GM21786 (cell line): ENCODE results near the gene HSF4.
"Not testable (repeated sequence)": the region's sequence is repeated elsewhere in the genome, so short reads cannot be mapped to it uniquely, and the experiment has no call there.

Source experiments
- ATAC-seq: cut with Tn5 transposase; IDR thresholded peaks from one replicate; pipeline ENCODE4 v1.9.1; 2021; ENCODE audit not compliant: unreplicated experiment

HSF4 gene, protein sequence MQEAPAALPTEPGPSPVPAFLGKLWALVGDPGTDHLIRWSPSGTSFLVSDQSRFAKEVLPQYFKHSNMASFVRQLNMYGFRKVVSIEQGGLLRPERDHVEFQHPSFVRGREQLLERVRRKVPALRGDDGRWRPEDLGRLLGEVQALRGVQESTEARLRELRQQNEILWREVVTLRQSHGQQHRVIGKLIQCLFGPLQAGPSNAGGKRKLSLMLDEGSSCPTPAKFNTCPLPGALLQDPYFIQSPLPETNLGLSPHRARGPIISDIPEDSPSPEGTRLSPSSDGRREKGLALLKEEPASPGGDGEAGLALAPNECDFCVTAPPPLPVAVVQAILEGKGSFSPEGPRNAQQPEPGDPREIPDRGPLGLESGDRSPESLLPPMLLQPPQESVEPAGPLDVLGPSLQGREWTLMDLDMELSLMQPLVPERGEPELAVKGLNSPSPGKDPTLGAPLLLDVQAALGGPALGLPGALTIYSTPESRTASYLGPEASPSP

DNA sequence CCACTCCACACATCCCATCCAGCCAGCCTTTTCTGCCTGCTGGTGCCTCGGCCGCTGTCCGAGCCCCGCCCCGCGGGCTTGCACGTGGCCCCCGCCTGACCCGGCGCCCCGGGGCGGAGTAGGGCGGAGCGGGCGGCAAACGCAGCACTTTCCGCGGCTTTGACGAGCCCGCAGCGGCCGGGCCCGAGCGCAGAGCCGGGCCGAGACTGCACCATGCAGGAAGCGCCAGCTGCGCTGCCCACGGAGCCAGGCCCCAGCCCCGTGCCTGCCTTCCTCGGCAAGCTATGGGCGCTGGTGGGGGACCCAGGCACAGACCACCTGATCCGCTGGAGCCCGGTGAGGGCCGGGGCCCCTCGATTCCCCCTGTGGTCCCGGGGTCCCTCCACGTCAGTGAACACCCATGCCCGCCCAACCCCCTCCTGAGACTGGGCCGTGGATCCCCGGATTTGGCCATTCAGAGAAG lies at the start of gene HSF4:
HSF4 (plus strand) TSS at position 147 of the 463 bp plus-strand sequence; CDS start at position 214, 67 bp downstream.
- ATAC-seq: no peak

DNA sequence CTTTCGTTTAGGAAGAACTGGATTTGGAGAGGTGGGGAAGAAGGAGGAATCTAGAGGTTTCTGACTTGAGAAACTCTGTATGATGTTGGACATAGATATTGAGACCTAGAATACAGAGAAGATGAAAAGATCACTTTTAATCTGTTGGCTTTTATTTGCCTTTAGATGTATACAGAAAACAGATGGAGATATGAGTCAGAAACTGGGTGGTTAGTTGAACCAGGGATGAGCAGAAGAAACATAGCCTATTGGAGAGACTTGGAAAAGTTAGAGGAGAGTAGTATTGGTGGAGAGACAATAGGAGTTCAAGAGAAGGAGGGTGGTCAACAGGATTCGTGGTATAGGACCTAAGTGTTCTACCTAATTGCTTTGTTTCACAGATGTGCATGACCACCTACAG lies 49.8 kb upstream of the HSF4 start:
- ATAC-seq: no peak

DNA sequence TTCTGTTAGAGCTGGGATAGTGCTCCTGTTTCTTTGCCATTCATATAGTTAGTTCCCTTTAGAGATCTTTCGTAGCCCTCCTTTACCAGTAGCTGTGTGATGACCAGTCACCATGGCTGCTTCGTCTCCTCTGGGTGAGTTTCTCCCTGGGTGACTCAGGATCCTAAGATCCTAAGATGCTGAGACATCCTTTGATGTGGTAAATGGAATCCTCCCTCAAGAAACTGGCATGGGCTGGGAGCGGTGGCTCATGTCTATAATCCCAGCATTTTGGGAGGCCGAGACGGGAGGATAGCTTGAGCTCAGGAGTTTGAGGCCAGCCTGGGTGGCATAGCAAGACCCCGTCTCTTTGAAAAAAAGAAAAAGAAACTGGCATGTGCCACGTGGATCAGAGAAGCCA lies 48.9 kb upstream of the HSF4 start:
- ATAC-seq: no peak

DNA sequence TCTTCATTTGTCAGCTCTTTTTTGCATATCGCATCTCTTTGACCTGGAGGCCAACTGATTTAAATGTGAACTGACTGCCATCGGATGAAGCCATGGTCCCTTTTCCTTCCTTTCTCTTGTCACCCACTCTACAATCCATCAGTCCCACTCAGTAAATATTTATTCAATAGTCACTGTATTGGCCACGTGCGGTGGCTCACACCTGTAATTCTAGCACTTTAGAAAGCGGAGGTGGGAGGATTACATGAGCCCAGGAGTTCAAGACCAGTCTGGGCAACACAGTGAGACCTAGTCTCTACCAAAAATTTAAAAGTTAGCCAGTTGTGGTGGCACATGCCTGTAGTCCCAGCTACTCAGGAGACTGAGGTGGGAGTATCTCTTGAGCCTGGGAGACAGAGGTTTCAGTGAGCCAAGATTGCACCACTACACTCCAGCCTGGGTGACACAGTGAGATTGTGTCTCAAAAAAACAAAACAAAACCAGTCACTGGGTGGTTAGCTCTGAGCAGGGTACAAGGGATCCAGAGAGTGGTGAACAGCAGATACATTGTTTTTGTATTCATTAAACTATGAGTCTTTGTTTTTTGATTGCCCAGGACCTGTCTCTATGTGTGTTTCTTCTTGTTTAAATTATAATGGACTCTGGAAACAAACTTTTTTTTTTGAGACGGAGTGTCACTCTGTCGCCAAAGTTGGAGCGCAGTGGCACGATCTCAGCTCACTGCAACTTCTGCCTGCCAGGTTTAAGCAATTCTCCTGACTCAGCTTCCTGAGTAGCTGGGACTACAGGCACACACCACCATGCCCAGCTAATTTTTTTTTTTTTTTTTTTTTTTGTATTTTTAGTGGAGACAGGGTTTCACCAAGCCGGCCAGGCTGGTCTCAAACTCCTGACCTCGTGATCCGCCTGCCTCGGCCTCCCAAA lies 47.9 kb upstream of the HSF4 start:
- ATAC-seq: no peak

DNA sequence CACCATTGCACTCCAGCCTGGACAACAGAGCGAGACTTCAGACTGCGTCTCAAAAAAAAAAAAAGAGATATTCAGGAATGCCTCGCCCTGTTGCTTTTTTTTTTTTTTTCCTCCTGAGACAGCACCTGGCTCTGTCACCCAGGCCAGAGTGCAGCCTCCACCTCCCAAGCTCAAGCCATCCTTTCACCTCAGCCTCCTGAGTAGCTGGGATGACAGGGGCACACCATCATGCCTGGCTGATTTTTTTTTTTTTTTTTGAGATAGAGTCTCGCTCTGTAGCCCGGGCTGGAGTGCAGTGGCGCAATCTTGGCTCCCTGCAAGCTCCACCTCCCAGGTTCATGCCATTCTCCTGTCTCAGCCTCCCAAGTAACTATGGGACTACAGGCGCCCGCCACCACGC lies 46.8 kb upstream of the HSF4 start:
- no peak for ATAC-seq

DNA sequence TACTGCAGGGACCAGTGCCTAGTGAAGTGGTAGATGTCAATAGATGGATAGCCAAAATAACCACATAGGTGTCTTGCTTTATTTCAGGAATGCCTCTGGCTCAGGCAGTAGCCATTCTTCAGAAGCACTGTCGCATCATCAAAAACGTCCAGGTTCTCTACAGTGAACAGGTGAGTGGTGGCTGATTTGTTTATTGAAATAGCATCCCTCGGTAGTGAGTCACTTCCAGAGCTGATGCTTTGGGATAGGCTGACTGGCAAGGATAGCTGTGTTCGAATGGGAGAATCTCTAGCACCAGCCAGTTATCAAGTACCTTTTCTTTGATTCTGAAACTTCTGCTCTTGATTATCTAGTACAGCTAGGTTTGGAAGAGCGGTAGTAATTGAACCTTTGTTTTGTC lies 44.5 kb upstream of the HSF4 start:
- ATAC-seq: no peak

DNA sequence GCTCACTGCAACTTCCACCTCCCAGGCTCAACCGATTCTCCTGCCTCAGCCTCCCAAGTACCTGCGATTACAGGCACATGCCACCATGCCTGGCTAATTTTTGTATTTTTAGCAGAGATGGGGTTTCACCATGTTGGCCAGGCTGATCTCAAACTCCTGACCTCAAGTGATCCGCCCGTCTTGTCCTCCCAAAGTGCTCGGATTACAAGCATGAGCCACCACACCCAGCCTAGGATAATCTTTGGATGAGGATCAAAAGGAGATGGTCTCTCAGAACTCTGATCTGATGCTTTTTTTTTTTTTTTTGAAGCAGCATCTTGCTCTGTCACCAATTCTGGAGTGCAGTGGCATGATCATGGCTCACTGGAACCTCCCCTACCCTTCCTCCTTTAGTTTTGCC lies 41.7 kb upstream of the HSF4 start:
- ATAC-seq: not testable (repeated sequence)

DNA sequence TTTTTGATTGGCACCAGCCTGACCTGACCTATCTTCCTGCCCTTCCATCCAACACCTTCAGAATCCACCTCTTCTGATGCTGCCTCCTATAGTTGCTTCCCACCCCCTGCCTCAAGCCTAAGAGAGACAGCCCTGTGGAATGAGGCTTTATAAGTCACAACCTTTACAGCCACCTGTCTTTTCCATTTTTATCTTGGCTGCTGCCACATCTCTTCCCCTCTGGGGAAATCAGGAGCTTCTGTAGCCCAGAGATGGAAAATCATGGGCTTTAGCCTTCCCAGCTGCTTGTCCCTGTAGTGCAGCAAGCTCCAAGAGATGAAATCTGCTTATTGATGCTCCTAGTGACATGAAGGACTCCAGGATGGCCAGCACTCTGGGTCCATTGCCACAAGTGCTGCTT lies 36.1 kb upstream of the HSF4 start:
- ATAC-seq: no peak

DNA sequence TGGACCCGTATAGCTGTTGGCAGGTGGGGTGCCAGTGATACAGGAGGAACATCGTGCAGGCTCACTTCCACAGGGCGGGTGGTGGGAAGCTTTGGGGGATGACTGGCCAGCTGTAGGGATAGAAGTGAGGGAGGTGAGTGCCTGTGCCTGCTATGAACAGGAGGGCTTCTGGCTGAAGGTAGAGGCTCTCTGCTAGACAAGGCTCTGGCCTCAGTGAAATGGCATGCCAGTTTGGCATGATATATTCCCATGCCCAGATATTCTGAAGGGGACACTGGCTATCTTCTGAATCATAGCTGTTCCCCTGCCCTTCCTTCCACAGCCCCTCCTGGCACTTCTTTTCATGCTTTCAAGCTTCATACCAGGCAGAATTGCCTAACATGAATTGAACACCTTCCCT lies 35.7 kb upstream of the HSF4 start:
- ATAC-seq: no peak

DNA sequence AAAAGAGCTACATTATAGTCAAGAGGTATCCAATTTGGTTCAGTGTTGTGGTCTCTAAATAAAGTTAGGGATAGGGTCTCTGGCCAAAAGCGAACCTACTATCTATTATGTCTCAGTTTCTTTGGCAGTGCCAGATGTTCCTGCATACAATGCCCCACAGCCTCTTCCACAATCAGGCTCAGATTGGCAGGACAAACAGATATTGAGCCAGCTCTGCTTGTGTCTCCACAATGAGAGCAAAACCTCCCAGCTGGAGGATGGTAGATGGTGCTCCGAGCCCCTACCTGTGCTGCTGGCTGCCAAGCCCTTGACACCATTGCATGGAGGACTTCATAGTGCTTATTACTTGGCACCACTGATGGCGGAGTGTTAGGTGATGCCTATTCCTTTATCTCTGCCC lies 35.1 kb upstream of the HSF4 start:
- no peak for ATAC-seq

DNA sequence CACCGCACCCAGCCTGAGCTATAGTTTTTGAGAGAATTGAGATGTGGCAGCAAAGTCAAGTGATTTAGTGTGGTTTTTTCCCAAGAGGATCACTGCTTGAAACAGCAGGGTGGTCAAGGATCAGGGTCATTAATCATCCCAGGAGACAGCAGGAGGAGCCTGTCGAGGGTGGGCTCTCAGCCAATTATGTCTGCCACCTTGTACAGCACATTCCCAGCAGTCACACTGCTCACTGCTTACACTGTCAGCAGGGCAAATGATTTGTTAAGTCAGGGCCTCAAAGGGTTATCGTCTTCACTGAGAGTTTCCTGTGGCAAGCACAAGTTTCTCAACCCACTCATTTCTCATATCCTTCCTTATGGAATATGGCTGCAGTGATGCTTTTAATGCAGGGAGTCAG lies 26.9 kb upstream of the HSF4 start:
- ATAC-seq: no peak

DNA sequence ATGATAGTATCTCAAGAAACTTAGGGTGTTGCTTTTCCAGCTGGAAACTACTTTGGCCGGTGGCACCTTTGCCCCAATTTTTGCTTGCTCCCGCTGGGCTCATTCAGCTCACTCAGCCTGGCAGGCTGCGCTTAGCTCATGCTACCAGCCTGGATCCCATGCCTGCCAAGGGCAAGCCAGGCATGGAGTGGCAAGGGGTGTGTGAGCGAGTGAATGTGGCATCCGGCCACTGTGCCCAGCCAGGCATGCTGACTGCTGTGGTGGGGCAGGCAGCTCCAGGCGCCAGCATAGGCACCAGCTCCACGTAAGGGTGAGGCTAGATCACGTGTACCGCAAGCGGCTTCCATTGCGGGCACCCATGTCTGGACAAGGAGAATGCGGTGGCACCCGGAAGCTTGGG lies 23.2 kb upstream of the HSF4 start:
- no peak for ATAC-seq

DNA sequence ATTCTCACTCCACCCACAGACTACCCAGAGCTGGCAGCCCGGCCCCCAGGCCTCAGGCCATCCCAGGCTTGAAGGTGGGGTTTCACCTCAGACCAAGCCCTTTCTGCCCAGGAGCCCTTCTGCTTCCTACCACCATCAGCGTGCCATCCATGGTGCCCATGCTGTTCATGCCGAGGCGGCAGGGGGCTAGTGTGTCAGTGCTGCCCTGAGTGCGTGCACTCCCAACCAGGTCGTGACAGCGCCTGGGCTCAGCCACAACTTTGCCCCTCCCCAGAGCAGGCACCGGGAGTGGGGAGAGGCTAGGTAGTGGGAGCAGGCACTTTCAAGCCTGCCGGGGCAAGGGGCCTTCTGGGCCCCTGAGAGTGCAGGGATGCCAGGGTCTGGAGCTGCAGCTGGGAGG lies 22.2 kb upstream of the HSF4 start:
- ATAC-seq: no peak

DNA sequence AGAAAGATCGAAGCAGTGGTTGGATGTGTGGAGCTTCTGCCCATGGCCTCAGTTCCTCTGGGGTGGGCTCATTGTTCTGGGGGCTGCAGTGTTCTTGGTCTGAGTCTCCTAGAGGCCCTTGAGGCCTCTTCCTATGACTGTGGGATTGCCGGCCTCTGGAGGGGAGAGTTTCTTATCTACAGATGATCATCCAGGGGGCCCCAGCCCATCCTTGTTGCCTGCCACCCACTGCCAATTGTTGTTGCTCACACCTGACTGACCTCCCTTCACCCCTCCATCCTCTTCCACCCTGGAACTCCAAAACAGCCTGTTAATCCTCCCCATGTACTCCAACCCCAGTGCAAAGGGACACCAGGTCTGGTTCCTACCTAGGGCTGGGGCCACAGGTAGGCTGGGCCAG lies 19.6 kb upstream of the HSF4 start:
- no peak for ATAC-seq

DNA sequence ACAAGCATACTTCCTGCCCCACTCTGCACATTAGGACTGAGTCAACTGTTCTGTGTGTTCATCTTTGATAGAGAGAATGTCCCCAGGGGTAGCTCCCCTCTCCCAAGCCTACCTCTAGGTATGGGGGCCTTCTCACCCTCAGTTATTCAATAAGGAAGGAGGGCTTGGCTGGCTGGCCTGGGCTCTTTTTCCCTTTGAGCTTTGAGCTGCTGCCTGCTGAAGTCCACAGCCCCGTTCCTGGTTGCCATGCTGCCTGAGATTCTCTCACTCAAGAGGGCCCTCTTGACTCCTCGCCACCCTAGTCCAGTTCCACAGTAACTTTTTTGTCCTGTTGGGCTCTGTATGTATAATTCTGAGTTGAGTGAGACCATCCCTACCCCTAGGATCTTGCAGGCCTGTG lies 18.8 kb upstream of the HSF4 start:
- no peak for ATAC-seq

DNA sequence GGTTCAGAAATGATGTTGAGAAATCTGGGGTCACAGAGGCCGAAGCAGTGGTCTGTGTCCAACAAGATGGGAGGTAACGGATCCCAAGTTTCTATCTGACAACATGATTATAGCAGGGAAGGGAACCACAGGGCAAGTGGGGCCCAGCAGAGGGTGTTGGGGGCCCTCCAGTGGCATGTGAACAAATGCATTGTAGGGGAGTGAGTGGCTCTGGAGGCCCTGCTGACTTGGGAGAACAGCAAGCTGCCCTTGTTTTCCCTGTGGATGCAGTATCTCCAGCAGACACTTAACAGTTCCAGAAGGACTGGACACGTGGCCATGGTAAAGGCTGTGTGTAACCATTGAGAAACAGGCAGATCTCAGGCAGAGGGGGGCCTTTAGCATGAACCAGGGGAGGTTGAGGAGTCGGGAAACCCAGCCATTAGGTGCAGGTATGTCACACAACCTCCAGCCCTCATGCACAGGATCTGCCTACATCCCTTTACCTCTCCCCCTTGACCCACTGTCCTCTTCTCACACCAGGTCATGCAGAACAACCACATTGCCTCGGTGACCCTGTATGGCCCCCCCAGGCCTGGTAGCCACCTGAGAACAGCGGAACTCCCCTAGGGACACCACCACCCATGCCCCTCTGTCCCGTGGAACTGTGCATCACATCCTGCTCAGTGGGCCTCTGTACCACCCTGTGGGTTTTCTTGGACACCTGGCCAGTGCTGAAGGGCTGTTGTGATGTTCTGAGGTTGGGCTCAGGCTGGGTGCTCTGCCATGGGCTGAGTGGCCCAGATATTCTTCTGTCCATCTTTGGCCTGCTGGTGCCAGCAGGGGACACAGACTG lies 17.8 kb upstream of the HSF4 start:
- ATAC-seq: no peak

DNA sequence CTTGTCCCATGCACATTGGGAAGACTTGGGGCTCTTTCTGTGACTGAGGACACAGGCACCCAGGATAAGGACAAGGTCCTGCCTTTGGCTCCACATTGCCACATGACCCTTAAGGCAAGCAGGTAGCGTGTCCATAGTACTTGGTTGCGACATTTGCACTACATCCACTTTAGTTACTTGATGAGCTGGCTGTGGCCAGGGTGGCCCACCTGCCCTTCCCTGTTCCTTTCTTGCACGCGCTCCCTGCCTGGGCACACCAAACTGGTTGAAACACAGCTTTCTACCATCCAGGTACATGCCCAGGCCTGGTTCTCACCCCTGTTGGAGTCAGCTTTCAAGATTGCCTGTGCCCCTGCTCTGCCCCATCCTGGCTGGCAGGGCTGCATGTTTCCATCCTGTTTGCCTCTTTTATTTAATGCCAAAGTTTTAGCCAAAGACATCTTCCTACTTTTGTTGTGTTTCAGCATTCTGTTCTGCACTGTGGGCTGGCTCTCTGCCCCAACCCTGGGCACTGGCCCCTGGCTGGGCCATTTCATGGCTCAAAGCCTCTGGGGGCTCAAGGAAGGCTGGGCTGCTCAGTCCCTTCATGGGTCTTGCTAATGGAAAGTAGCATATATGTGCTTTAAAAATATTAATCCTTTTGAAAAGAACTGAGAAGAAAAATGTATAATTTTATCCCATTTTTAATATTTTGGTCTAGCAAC lies 17.0 kb upstream of the HSF4 start:
- no peak for ATAC-seq

DNA sequence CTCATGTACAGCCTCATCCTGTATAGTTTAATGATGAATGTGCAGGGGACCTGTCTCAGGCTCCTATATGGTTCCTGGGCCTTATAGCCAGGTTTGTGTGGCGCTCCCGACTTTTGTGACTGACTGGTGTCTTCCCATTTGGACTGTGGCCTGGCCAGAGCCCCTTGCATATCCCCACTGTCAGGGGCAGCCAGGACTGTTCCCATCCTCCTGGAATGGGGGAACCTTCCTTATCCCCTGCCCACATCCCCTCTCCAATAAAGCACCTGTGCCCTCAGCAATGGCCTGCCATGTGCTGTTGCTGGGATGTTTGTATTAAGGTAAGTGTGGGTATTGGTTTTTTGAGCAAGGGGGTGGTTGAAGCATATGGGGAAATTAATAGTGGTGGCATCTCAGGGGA lies 16.3 kb upstream of the HSF4 start:
- no peak for ATAC-seq

DNA sequence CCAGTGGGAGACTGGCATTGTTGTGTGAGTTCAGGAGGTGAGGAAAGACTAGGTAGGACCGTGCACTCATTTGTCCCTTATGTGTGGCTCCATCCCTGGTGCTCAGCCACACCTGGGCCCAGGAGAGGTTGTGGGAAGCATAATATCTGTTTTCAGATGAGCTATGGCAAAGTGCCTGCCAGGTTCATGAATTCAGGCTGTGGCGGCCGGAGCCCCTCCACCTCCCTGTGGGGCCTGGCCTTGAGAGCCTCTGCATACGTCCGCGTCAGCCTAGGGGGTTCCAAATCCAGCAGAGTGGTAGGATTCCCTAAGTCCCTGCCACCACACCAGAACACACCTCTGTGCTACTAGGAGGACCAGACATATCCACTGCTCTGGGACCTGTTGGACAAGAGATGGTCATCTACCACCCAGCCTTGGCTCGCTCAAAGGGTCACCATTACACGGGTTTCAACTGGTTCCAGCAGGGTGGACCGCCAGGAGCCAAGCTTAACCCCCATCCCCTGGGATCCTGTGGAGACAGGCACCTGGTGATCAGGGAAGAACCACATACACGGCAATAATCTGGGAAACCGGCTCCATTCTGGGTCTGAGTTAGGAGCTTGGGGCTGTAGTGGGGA lies 15.8 kb upstream of the HSF4 start:
- no peak for ATAC-seq
